ENCODE results near the gene TAF4.

Gene TAF4

DNA sequence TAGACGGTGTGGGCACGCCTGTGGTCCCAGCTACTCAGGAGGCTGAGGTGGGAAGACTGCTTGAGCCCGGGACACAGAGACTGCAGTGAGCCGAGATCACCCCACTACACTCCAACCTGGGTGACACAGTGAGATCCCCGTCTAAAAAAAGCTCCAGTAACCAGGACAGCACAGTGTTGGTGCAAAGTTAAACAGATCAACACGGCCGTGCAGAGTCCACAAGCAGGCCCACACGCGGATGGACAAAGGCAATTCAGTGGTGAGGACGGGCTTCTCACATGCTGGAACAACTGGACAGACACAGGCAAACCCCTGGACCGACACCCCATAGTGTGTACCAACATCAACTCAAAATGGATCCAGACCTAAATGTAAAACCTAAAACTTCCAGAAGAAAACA is 41.7 kb downstream of the TAF4 start:
- H3K9me3 ChIP-seq (ENCODE audit: control insufficient read depth, insufficient read depth, low read depth, low read length) = no peaks in the 10 kb centered on the region
- no peaks in the 10 kb centered on the region for H3K36me3 ChIP-seq (ENCODE audit: control insufficient read depth in 2 of 2, insufficient read depth in 1 of 2, low read length in 2 of 2)
- CTCF ChIA-PET = no interaction called here
- H3K4me3 ChIP-seq (ENCODE audit: low read depth, low read length) = no peak overlapping the region
- POLR2A ChIA-PET = no interaction called here
- H3K27ac ChIP-seq (ENCODE audit: extremely low read depth, low read depth, low read length) = no peak overlapping the region
- H3K4me1 ChIP-seq (ENCODE audit: control insufficient read depth, insufficient read depth, low read length) = peaks cover 5% of the 10 kb centered on the region
- TF ChIP-seq, protein P1, sequence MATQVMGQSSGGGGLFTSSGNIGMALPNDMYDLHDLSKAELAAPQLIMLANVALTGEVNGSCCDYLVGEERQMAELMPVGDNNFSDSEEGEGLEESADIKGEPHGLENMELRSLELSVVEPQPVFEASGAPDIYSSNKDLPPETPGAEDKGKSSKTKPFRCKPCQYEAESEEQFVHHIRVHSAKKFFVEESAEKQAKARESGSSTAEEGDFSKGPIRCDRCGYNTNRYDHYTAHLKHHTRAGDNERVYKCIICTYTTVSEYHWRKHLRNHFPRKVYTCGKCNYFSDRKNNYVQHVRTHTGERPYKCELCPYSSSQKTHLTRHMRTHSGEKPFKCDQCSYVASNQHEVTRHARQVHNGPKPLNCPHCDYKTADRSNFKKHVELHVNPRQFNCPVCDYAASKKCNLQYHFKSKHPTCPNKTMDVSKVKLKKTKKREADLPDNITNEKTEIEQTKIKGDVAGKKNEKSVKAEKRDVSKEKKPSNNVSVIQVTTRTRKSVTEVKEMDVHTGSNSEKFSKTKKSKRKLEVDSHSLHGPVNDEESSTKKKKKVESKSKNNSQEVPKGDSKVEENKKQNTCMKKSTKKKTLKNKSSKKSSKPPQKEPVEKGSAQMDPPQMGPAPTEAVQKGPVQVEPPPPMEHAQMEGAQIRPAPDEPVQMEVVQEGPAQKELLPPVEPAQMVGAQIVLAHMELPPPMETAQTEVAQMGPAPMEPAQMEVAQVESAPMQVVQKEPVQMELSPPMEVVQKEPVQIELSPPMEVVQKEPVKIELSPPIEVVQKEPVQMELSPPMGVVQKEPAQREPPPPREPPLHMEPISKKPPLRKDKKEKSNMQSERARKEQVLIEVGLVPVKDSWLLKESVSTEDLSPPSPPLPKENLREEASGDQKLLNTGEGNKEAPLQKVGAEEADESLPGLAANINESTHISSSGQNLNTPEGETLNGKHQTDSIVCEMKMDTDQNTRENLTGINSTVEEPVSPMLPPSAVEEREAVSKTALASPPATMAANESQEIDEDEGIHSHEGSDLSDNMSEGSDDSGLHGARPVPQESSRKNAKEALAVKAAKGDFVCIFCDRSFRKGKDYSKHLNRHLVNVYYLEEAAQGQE (tag by site-specific recombination; IDR thresholded peaks at IDR 0.05) = no peak
- TF ChIP-seq ZNF10 (tag by site-specific recombination; IDR thresholded peaks at IDR 0.05) (no peak), ZBTB48 (tag by site-specific recombination; IDR thresholded peaks at IDR 0.05) (no peak), TCF7L2 (IDR thresholded peaks at IDR 0.05; ENCODE audit: borderline replicate concordance, low read depth, low read length) (no peak), ZNF24 (tag by site-specific recombination; IDR thresholded peaks at IDR 0.05) (no peak), ZNF112 (tag by site-specific recombination; IDR thresholded peaks at IDR 0.05) (no peak), TRIM28 (IDR thresholded peaks at IDR 0.05; ENCODE audit: borderline replicate concordance, low read length) (no peak), ZNF37A (tag by site-specific recombination; IDR thresholded peaks at IDR 0.05) (no peak), ZNF560 (tag by site-specific recombination; IDR thresholded peaks at IDR 0.05; ENCODE audit: borderline replicate concordance) (no peak), ZNF335 (tag by site-specific recombination; conservative IDR thresholded peaks at IDR 0.05) (no peak), YY2 (tag by site-specific recombination; IDR thresholded peaks at IDR 0.05) (no peak), ZNF366 (tag by site-specific recombination; conservative IDR thresholded peaks at IDR 0.05) (no peak), ZNF747 (tag by site-specific recombination; IDR thresholded peaks at IDR 0.05) (no peak), ZNF830 (tag by site-specific recombination; IDR thresholded peaks at IDR 0.05; ENCODE audit: low read depth) (no peak), PRDM1 (tag by site-specific recombination; IDR thresholded peaks at IDR 0.05) (no peak)
- TF ChIP-seq, protein P2, sequence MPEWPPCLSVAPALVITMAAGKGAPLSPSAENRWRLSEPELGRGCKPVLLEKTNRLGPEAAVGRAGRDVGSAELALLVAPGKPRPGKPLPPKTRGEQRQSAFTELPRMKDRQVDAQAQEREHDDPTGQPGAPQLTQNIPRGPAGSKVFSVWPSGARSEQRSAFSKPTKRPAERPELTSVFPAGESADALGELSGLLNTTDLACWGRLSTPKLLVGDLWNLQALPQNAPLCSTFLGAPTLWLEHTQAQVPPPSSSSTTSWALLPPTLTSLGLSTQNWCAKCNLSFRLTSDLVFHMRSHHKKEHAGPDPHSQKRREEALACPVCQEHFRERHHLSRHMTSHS (tag by site-specific recombination; IDR thresholded peaks at IDR 0.05) = no peak
- TF ChIP-seq, protein P3, sequence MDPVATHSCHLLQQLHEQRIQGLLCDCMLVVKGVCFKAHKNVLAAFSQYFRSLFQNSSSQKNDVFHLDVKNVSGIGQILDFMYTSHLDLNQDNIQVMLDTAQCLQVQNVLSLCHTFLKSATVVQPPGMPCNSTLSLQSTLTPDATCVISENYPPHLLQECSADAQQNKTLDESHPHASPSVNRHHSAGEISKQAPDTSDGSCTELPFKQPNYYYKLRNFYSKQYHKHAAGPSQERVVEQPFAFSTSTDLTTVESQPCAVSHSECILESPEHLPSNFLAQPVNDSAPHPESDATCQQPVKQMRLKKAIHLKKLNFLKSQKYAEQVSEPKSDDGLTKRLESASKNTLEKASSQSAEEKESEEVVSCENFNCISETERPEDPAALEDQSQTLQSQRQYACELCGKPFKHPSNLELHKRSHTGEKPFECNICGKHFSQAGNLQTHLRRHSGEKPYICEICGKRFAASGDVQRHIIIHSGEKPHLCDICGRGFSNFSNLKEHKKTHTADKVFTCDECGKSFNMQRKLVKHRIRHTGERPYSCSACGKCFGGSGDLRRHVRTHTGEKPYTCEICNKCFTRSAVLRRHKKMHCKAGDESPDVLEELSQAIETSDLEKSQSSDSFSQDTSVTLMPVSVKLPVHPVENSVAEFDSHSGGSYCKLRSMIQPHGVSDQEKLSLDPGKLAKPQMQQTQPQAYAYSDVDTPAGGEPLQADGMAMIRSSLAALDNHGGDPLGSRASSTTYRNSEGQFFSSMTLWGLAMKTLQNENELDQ (tag by site-specific recombination; IDR thresholded peaks at IDR 0.05; ENCODE audit: low read depth) = no peak
- TF ChIP-seq, protein P4, sequence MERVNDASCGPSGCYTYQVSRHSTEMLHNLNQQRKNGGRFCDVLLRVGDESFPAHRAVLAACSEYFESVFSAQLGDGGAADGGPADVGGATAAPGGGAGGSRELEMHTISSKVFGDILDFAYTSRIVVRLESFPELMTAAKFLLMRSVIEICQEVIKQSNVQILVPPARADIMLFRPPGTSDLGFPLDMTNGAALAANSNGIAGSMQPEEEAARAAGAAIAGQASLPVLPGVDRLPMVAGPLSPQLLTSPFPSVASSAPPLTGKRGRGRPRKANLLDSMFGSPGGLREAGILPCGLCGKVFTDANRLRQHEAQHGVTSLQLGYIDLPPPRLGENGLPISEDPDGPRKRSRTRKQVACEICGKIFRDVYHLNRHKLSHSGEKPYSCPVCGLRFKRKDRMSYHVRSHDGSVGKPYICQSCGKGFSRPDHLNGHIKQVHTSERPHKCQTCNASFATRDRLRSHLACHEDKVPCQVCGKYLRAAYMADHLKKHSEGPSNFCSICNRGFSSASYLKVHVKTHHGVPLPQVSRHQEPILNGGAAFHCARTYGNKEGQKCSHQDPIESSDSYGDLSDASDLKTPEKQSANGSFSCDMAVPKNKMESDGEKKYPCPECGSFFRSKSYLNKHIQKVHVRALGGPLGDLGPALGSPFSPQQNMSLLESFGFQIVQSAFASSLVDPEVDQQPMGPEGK (tag by site-specific recombination; IDR thresholded peaks at IDR 0.05) = no peak

All from HEK293 (cell line).